ENCODE measurements around the gene TRIM26. TPM values are rescaled to one million over a fixed set of nuclear protein-coding genes. Genes with fewer than 3 reads are reported as not detected.
"Not testable (repeated sequence)": the region's sequence is repeated elsewhere in the genome, so short reads cannot be mapped to it uniquely, and the experiment has no call there.

Gene TRIM26
- total and polyA plus RNA-seq, 12 donors: 18.4 to 49.6 (median 36.9) TPM

GRCh38 chr6:30231067-30231466 is 17.9 kb upstream of the TRIM26 start:
- Histone ChIP-seq H3K4me3 (no peak overlapping the region), H3K4me1 (replicated peaks in 1 of 2) (no peaks in the 10 kb centered on the region), H3K27me3 (no peaks in the 10 kb centered on the region), H3K27ac (no peak overlapping the region), H3K9me3 (replicated peaks in 1 of 3) (no peaks in the 10 kb centered on the region), H3K36me3 (replicated peaks in 1 of 2) (no peaks in the 10 kb centered on the region)
- WGBS, 4 donors: 68 to 80% (median 78%) methylated on average over 2 of the region's 2 CpGs
- no peak for DNase-seq
- no peak for TF ChIP-seq CTCF (IDR thresholded peaks at IDR 0.05)
- intact Hi-C loops (cut with DNase I): no loop called here

GRCh38 chr6:30227763-30228487 is 14.7 kb upstream of the TRIM26 start:
- no peak overlapping the region for H3K27ac ChIP-seq
- intact Hi-C loops (cut with DNase I): loop anchor here in 1 of 2 donors (10.0 kb wide), 1 partner anchor 167 kb away; no protein-coding TSS in a partner anchor
- no peaks in the 10 kb centered on the region for H3K36me3 ChIP-seq (replicated peaks in 1 of 2)
- 78 to 80% (median 80%) methylated on average over 6 of the region's 6 CpGs for WGBS, 4 donors
- no peak overlapping the region for H3K4me3 ChIP-seq
- no peaks in the 10 kb centered on the region for H3K27me3 ChIP-seq
- TF ChIP-seq POLR2A (IDR thresholded peaks at IDR 0.05) (no peak), CTCF (IDR thresholded peaks at IDR 0.05) (no peak)
- no peak for DNase-seq
- H3K9me3 ChIP-seq (replicated peaks in 1 of 3): no peaks in the 10 kb centered on the region
- no peaks in the 10 kb centered on the region for H3K4me1 ChIP-seq (replicated peaks in 1 of 2)

GRCh38 chr6:30227242-30227722 is 14.1 kb upstream of the TRIM26 start:
- no peaks in the 10 kb centered on the region for H3K27me3 ChIP-seq
- no peak overlapping the region for H3K4me3 ChIP-seq
- no peaks in the 10 kb centered on the region for H3K36me3 ChIP-seq (replicated peaks in 1 of 2)
- no peaks in the 10 kb centered on the region for H3K9me3 ChIP-seq (replicated peaks in 1 of 3)
- H3K27ac ChIP-seq: no peak overlapping the region
- 76 to 94% (median 87%) methylated on average over 6 of the region's 6 CpGs for WGBS, 4 donors
- no peak for DNase-seq
- no peak for TF ChIP-seq POLR2A (IDR thresholded peaks at IDR 0.05)
- no peak for TF ChIP-seq CTCF (IDR thresholded peaks at IDR 0.05)
- H3K4me1 ChIP-seq (replicated peaks in 1 of 2): no peaks in the 10 kb centered on the region
- intact Hi-C loops (cut with DNase I): loop anchor here in 1 of 2 donors (10.0 kb wide), 1 partner anchor 168 kb away; no protein-coding TSS in a partner anchor

GRCh38 chr6:30223339-30223738 is 10.1 kb upstream of the TRIM26 start:
- 78 to 88% (median 79%) methylated on average over 1 of the region's 1 CpG for WGBS, 4 donors
- intact Hi-C loops (cut with DNase I): loop anchor here in 1 of 2 donors (10.0 kb wide), 1 partner anchor 171 kb away; no protein-coding TSS in a partner anchor

GRCh38 chr6:30221956-30222355 is 8.8 kb upstream of the TRIM26 start:
- not testable (repeated sequence) for H3K27me3 ChIP-seq; H3K36me3 ChIP-seq (replicated peaks in 1 of 2); DNase-seq; H3K27ac ChIP-seq; H3K9me3 ChIP-seq (replicated peaks in 1 of 3); H3K4me1 ChIP-seq (replicated peaks in 1 of 2); H3K4me3 ChIP-seq
- WGBS, 4 donors: 92 to 100% (median 97%) methylated on average over 6 to 23 of the region's 23 CpGs
- intact Hi-C loops (cut with DNase I): loop anchor here in 1 of 2 donors (10.0 kb wide), 1 partner anchor 173 kb away; no protein-coding TSS in a partner anchor

More at GRCh38 chr6:30223339-30223738, 10.1 kb upstream of the TRIM26 start:
- Histone ChIP-seq H3K9me3 (replicated peaks in 1 of 3) (no peaks in the 10 kb centered on the region), H3K27me3 (no peaks in the 10 kb centered on the region), H3K36me3 (replicated peaks in 1 of 2) (no peaks in the 10 kb centered on the region), H3K4me3 (no peak overlapping the region), H3K4me1 (replicated peaks in 1 of 2) (no peaks in the 10 kb centered on the region), H3K27ac (no peak overlapping the region)
- no peak for DNase-seq
- no peak for TF ChIP-seq CTCF (IDR thresholded peaks at IDR 0.05)
- no peak for TF ChIP-seq POLR2A (IDR thresholded peaks at IDR 0.05)

GRCh38 chr6:30221395-30221794 is 8.2 kb upstream of the TRIM26 start:
- not testable (repeated sequence) for H3K36me3 ChIP-seq (replicated peaks in 1 of 2); H3K4me1 ChIP-seq (replicated peaks in 1 of 2); H3K27me3 ChIP-seq; DNase-seq; H3K4me3 ChIP-seq; H3K27ac ChIP-seq; H3K9me3 ChIP-seq (replicated peaks in 1 of 3)
- intact Hi-C loops (cut with DNase I): loop anchor here in 1 of 2 donors (10.0 kb wide), 1 partner anchor 173 kb away; no protein-coding TSS in a partner anchor
- 77 to 84% (median 82%) methylated on average over 6 of the region's 6 CpGs for WGBS, 4 donors
